Measurements from ENCODE around the gene LAMP1.

LAMP1 gene

GRCh38 chr13:113350065-113350937 lies 53.3 kb downstream of the LAMP1 start:
- H3K27ac ChIP-seq: no peak overlapping the region
- H3K4me3 ChIP-seq: no peak overlapping the region
- no peak overlapping the region for H3K9ac ChIP-seq (ENCODE audit: insufficient read length)
- no peaks in the 10 kb centered on the region for H3K9me3 ChIP-seq (ENCODE audit: low read depth, low read length)
- no peaks in the 10 kb centered on the region for H3K36me3 ChIP-seq (ENCODE audit: insufficient read depth, low read length)
- TF ChIP-seq EZH2 (IDR thresholded peaks at IDR 0.05) (no peak), FOXP2 (optimal IDR thresholded peaks at IDR 0.05; ENCODE audit: control extremely low read depth, extremely low read length, insufficient read depth) (no peak), POLR2AphosphoS5 (IDR thresholded peaks at IDR 0.05; ENCODE audit: borderline replicate concordance, low read depth, low read length) (no peak)
- no peak for DNase-seq (ENCODE audit: low read depth, low spot score)

DNA sequence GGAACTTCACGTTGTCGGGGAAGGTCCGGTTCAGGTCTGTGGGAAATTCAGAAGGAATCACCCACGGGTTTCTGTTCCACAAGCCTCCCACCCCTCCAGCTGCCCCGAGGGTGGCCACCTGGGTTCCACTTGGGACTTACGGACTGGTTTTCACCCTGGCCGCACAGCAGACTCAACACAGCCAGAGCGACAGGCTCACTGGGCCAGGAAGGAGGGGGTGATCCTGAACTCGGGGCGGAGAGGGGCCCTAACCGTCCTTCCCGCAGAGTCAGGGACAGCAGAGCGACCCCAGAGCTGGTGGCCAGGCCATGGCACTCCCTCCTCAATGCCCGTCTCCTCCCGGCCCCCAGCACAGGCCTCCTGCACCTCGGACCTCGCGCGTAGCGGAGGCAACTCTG lies 53.9 kb downstream of the LAMP1 start:
- Histone ChIP-seq H3K36me3 (ENCODE audit: insufficient read depth, low read length) (no peaks in the 10 kb centered on the region), H3K4me3 (no peak overlapping the region), H3K27ac (no peak overlapping the region), H3K9me3 (ENCODE audit: low read depth, low read length) (no peaks in the 10 kb centered on the region), H3K9ac (ENCODE audit: insufficient read length) (no peak overlapping the region)
- DNase-seq (ENCODE audit: low read depth, low spot score): no peak
- TF ChIP-seq FOXP2 (optimal IDR thresholded peaks at IDR 0.05; ENCODE audit: control extremely low read depth, extremely low read length, insufficient read depth) (no peak), EZH2 (IDR thresholded peaks at IDR 0.05) (no peak), POLR2AphosphoS5 (IDR thresholded peaks at IDR 0.05; ENCODE audit: borderline replicate concordance, low read depth, low read length) (no peak)

- TF ChIP-seq EZH2 (IDR thresholded peaks at IDR 0.05) (no peak), POLR2AphosphoS5 (IDR thresholded peaks at IDR 0.05; ENCODE audit: borderline replicate concordance, low read depth, low read length) (no peak), FOXP2 (optimal IDR thresholded peaks at IDR 0.05; ENCODE audit: control extremely low read depth, extremely low read length, insufficient read depth) (no peak)
- Histone ChIP-seq H3K4me3 (no peak overlapping the region), H3K27ac (no peak overlapping the region), H3K36me3 (ENCODE audit: insufficient read depth, low read length) (no peaks in the 10 kb centered on the region), H3K9ac (ENCODE audit: insufficient read length) (no peak overlapping the region), H3K9me3 (ENCODE audit: low read depth, low read length) (no peaks in the 10 kb centered on the region)
- DNase-seq (ENCODE audit: low read depth, low spot score): no peak
Measured at GRCh38 chr13:113351514-113352026, 54.5 kb downstream of the LAMP1 start.

GRCh38 chr13:113353254-113353653 lies 56.2 kb downstream of the LAMP1 start:
- no peak for DNase-seq (ENCODE audit: low read depth, low spot score)
- no peaks in the 10 kb centered on the region for H3K36me3 ChIP-seq (ENCODE audit: insufficient read depth, low read length)
- H3K9ac ChIP-seq (ENCODE audit: insufficient read length): no peak overlapping the region
- no peak for TF ChIP-seq FOXP2 (optimal IDR thresholded peaks at IDR 0.05; ENCODE audit: control extremely low read depth, extremely low read length, insufficient read depth)
- TF ChIP-seq EZH2 (IDR thresholded peaks at IDR 0.05): no peak
- no peak for TF ChIP-seq POLR2AphosphoS5 (IDR thresholded peaks at IDR 0.05; ENCODE audit: borderline replicate concordance, low read depth, low read length)
- H3K27ac ChIP-seq: no peak overlapping the region
- H3K4me3 ChIP-seq: no peak overlapping the region
- H3K9me3 ChIP-seq (ENCODE audit: low read depth, low read length): no peaks in the 10 kb centered on the region

DNA sequence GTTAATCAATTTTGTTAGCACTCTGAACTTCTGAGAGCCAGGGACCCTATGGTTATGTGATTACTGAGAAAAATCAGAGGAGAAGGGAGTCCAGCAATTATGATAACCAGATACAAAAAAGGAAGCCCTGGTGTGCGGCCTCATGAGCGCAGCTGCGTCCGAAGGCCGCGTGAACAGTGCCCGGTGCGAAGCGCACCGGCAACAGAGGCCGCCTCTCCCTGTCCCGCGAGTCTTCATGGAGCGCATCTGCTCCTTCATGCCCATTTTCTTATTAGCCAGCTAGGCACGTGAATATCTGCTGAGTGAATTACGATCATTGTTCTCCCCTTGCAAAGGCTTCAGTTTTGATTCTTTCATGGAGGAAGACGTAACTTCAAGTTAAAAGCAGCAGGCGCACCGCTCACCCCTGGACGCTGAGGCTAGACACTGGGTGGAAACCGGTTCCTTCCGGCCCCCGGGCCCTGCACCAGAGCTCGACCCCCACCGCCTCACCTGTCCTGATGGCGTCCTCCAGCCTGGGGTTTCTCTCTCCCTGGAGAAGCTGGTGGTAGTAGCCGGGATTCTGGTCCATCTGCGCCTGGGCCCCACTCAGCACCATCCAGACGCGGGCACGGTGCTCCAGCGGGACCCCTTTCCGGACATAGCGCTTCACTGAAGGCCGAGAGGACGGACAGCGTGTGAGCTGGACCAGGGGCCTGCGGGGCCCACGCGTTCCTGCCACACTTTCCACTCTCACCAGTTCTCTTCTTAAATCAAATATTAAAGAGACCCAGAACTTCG lies 58.0 kb downstream of the LAMP1 start:
- TF ChIP-seq FOXP2 (optimal IDR thresholded peaks at IDR 0.05; ENCODE audit: control extremely low read depth, extremely low read length, insufficient read depth) (no peak), POLR2AphosphoS5 (IDR thresholded peaks at IDR 0.05; ENCODE audit: borderline replicate concordance, low read depth, low read length) (no peak), EZH2 (IDR thresholded peaks at IDR 0.05) (no peak)
- DNase-seq (ENCODE audit: low read depth, low spot score): no peak
- Histone ChIP-seq H3K9me3 (ENCODE audit: low read depth, low read length) (no peaks in the 10 kb centered on the region), H3K27ac (no peak overlapping the region), H3K9ac (ENCODE audit: insufficient read length) (no peak overlapping the region), H3K4me3 (no peak overlapping the region), H3K36me3 (ENCODE audit: insufficient read depth, low read length) (no peaks in the 10 kb centered on the region)

DNA sequence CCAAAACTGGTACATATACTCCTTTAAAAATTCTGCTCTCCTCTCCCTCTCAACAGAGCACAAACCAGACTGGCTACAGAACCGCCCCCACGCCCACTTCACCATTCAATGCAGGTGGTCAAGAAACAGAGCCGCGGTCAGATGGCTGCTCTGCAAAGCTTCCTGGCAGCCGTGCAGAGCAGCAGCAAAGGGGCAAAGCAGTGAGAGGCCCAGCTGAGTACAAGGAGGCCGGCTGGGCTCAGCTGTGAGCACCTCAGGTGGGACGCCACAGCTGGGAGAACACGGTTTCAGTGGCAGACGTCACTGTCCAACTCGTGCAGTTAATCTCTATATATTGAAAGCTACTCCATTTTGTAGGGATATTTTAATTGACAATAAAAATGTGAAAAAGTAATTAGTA lies 58.6 kb downstream of the LAMP1 start:
- H3K36me3 ChIP-seq (ENCODE audit: insufficient read depth, low read length): no peaks in the 10 kb centered on the region
- DNase-seq (ENCODE audit: low read depth, low spot score): no peak
- H3K27ac ChIP-seq: no peak overlapping the region
- H3K9ac ChIP-seq (ENCODE audit: insufficient read length): no peak overlapping the region
- no peak for TF ChIP-seq POLR2AphosphoS5 (IDR thresholded peaks at IDR 0.05; ENCODE audit: borderline replicate concordance, low read depth, low read length)
- TF ChIP-seq EZH2 (IDR thresholded peaks at IDR 0.05): no peak
- no peak for TF ChIP-seq FOXP2 (optimal IDR thresholded peaks at IDR 0.05; ENCODE audit: control extremely low read depth, extremely low read length, insufficient read depth)
- no peaks in the 10 kb centered on the region for H3K9me3 ChIP-seq (ENCODE audit: low read depth, low read length)
- H3K4me3 ChIP-seq: no peak overlapping the region

- Histone ChIP-seq H3K36me3 (ENCODE audit: insufficient read depth, low read length) (no peaks in the 10 kb centered on the region), H3K9ac (ENCODE audit: insufficient read length) (no peak overlapping the region), H3K27ac (no peak overlapping the region), H3K4me3 (no peak overlapping the region), H3K9me3 (ENCODE audit: low read depth, low read length) (no peaks in the 10 kb centered on the region)
- TF ChIP-seq POLR2AphosphoS5 (IDR thresholded peaks at IDR 0.05; ENCODE audit: borderline replicate concordance, low read depth, low read length) (no peak), EZH2 (IDR thresholded peaks at IDR 0.05) (no peak), FOXP2 (optimal IDR thresholded peaks at IDR 0.05; ENCODE audit: control extremely low read depth, extremely low read length, insufficient read depth) (no peak)
- DNase-seq (ENCODE audit: low read depth, low spot score): no peak
Measured at GRCh38 chr13:113356596-113356995, 59.6 kb downstream of the LAMP1 start.

GRCh38 chr13:113357529-113357928 lies 60.5 kb downstream of the LAMP1 start:
- H3K27ac ChIP-seq: no peak overlapping the region
- H3K36me3 ChIP-seq (ENCODE audit: insufficient read depth, low read length): no peaks in the 10 kb centered on the region
- DNase-seq (ENCODE audit: low read depth, low spot score): no peak
- H3K4me3 ChIP-seq: no peak overlapping the region
- no peak overlapping the region for H3K9ac ChIP-seq (ENCODE audit: insufficient read length)
- H3K9me3 ChIP-seq (ENCODE audit: low read depth, low read length): no peaks in the 10 kb centered on the region
- no peak for TF ChIP-seq FOXP2 (optimal IDR thresholded peaks at IDR 0.05; ENCODE audit: control extremely low read depth, extremely low read length, insufficient read depth)
- TF ChIP-seq POLR2AphosphoS5 (IDR thresholded peaks at IDR 0.05; ENCODE audit: borderline replicate concordance, low read depth, low read length): no peak
- TF ChIP-seq EZH2 (IDR thresholded peaks at IDR 0.05): no peak

Measured in SK-N-MC (cell line).